Adrenal gland (tissue), 5 donors: ENCODE measurements around the gene ZNF277.

Experiments used
- CTCF ChIP-seq, 6 experiments: fragments of 450-650 bp in 4 of 6; fragments of 200-600 bp in 2 of 6; sonication (generic) in 1 of 6; IDR thresholded peaks; 1 replicate in 5 of 6; 2 replicates in 1 of 6; pipeline versions ENCODE4 v1.5.1 to v1.8.0; 2016 to 2021; ENCODE audit warnings: antibody characterized with exemption in 6 of 6, mild to moderate bottlenecking in 2 of 6, moderate library complexity in 1 of 6
- POLR2A ChIP-seq, 2 donors: fragments of 450-650 bp; IDR thresholded peaks; one replicate each; pipeline ENCODE4 v1.6.1; 2017; ENCODE audit warnings: antibody characterized with exemption in 2 of 2, mild to moderate bottlenecking in 2 of 2, moderate library complexity in 1 of 2
- donor health status: DM: no; HTN: no; CAD: no.

GRCh38 chr7:112160771-112161150, 45.7 kb upstream of the ZNF277 start:
- TF ChIP-seq CTCF (IDR thresholded peaks at IDR 0.05) (no peak), POLR2A (IDR thresholded peaks at IDR 0.05) (no peak)
